Ramos (cell line): ENCODE results near the gene IQGAP3.

Source experiments
- in situ Hi-C: fragments of 300-500 bp; cut with MboI; formaldehyde crosslinking; loops from one replicate; pipeline ENCODE4 v1.14.3; 2022; ENCODE audit warnings: low sequenced_read_pairs; ENCODE audit not compliant: unreplicated experiment

IQGAP3 gene

GRCh38 chr1:156475568-156476500, 96.5 kb downstream of the IQGAP3 start:
- in situ Hi-C loops, result loop anchor here (25.0 kb wide), 1 partner anchor 1614 kb away; the partner anchor contains the start of gene KCNN3
